Brain pericyte (primary cell): ENCODE measurements around the gene NRF1.
A peak's percentile ranks its signal among the peaks of the same experiment; 100 is the strongest.
"Not testable (repeated sequence)": the region's sequence is repeated elsewhere in the genome, so short reads cannot be mapped to it uniquely, and the experiment has no call there.

Experiments
- DNase-seq: peaks from one replicate; pipeline ENCODE4 v3.0.0-alpha.2; 2012; ENCODE audit warnings: low read depth, low spot score

Gene NRF1

GRCh38 chr7:129611246-129612111, at the start of gene NRF1:
TSS of gene NRF1 (plus strand) at chr7:129611720. CDS start at chr7:129657352, 45,632 bp downstream.
- peak; percentile 66 for DNase-seq

- DNase-seq: not testable (repeated sequence)
Observed at GRCh38 chr7:129566323-129566722, 45.2 kb upstream of the NRF1 start.

GRCh38 chr7:129567377-129567776, 44.1 kb upstream of the NRF1 start:
- DNase-seq: no peak

GRCh38 chr7:129568240-129568639, 43.3 kb upstream of the NRF1 start:
- DNase-seq: no peak

GRCh38 chr7:129569326-129569725, 42.2 kb upstream of the NRF1 start:
- no peak for DNase-seq

- DNase-seq: no peak
Observed at GRCh38 chr7:129569811-129570215, 41.7 kb upstream of the NRF1 start.

GRCh38 chr7:129571201-129571600, 40.3 kb upstream of the NRF1 start:
- no peak for DNase-seq

- no peak for DNase-seq
Observed at GRCh38 chr7:129572205-129572604, 39.3 kb upstream of the NRF1 start.

- no peak for DNase-seq
Observed at GRCh38 chr7:129574487-129574886, 37.0 kb upstream of the NRF1 start.

- DNase-seq: no peak
Observed at GRCh38 chr7:129575699-129576098, 35.8 kb upstream of the NRF1 start.

GRCh38 chr7:129576138-129576537, 35.4 kb upstream of the NRF1 start:
- no peak for DNase-seq

- no peak for DNase-seq
Observed at GRCh38 chr7:129578829-129579228, 32.7 kb upstream of the NRF1 start.

GRCh38 chr7:129586179-129586578, 25.3 kb upstream of the NRF1 start:
- not testable (repeated sequence) for DNase-seq

GRCh38 chr7:129588268-129588667, 23.3 kb upstream of the NRF1 start:
- DNase-seq: no peak

GRCh38 chr7:129591868-129592267, 19.7 kb upstream of the NRF1 start:
- no peak for DNase-seq

- DNase-seq: not testable (repeated sequence)
Observed at GRCh38 chr7:129596386-129596785, 15.1 kb upstream of the NRF1 start.

- no peak for DNase-seq
Observed at GRCh38 chr7:129597672-129598071, 13.8 kb upstream of the NRF1 start.

GRCh38 chr7:129599174-129599573, 12.3 kb upstream of the NRF1 start:
- DNase-seq: no peak

GRCh38 chr7:129603594-129603993, 7.9 kb upstream of the NRF1 start:
- DNase-seq: not testable (repeated sequence)

GRCh38 chr7:129604021-129604420, 7.5 kb upstream of the NRF1 start:
- DNase-seq: not testable (repeated sequence)

- no peak for DNase-seq
Observed at GRCh38 chr7:129604713-129605437, 6.6 kb upstream of the NRF1 start.

- DNase-seq: no peak
Observed at GRCh38 chr7:129605960-129606614, 5.4 kb upstream of the NRF1 start.
